OCI-LY1 (cell line): Measurements from ENCODE around the gene ALG2.

ENCODE experiments used
- H2AFZ ChIP-seq: fragments of 200-600 bp; sonication (generic), shearing (Covaris generic); 2 replicates; pipeline ENCODE4 v1.6.0; 2014; ENCODE audit warnings: antibody characterized with exemption, mild to moderate bottlenecking, low read length
- H3F3A ChIP-seq: fragments of 200-600 bp; sonication (generic), shearing (Covaris generic); 2 replicates; pipeline ENCODE4 v1.6.0; 2014; ENCODE audit warnings: mild to moderate bottlenecking, antibody characterized with exemption, low read length, moderate library complexity; ENCODE audit not compliant: insufficient read depth
- H3K27ac ChIP-seq: fragments of 200-600 bp; sonication (generic); 2 replicates; pipeline ENCODE4 v1.5.1; 2014; ENCODE audit warnings: low read length, mixed run types, mild to moderate bottlenecking, low read depth; ENCODE audit not compliant: poor library complexity, severe bottlenecking
- H3K27me3 ChIP-seq: fragments of 200-600 bp; sonication (generic); 2 replicates; pipeline ENCODE4 v1.6.0; 2014; ENCODE audit warnings: antibody characterized with exemption, mild to moderate bottlenecking, low read length, moderate library complexity; ENCODE audit not compliant: insufficient read depth
- H3K36me3 ChIP-seq: fragments of 200-600 bp; sonication (generic); 2 replicates; pipeline ENCODE4 v1.6.1; 2014; ENCODE audit warnings: mild to moderate bottlenecking, antibody characterized with exemption, low read length, moderate library complexity, mixed read lengths; ENCODE audit not compliant: insufficient read depth
- H3K4me1 ChIP-seq: fragments of 200-600 bp; sonication (generic); 2 replicates; pipeline ENCODE4 v1.5.1; 2014; ENCODE audit warnings: mild to moderate bottlenecking, low read length, moderate library complexity; ENCODE audit not compliant: insufficient read depth, severe bottlenecking
- H3K4me2 ChIP-seq: fragments of 200-600 bp; sonication (generic), shearing (Covaris generic); 2 replicates; pipeline ENCODE4 v1.6.1; 2014; ENCODE audit warnings: low read length
- H3K4me3 ChIP-seq: fragments of 200-600 bp; sonication (generic); 2 replicates; pipeline ENCODE4 v1.5.1; 2014; ENCODE audit warnings: low read length, low read depth, mild to moderate bottlenecking, mixed read lengths; ENCODE audit not compliant: poor library complexity, severe bottlenecking
- H3K79me2 ChIP-seq: fragments of 200-600 bp; shearing (Covaris generic); 2 replicates; pipeline ENCODE4 v1.6.1; 2016; ENCODE audit warnings: mixed run types, low read length, mixed read lengths; ENCODE audit not compliant: insufficient read depth
- H3K9ac ChIP-seq: fragments of 200-600 bp; sonication (generic), shearing (Covaris generic); 2 replicates; pipeline ENCODE4 v1.6.1; 2014; ENCODE audit warnings: mild to moderate bottlenecking, low read length, mixed read lengths
- H3K9me2 ChIP-seq: fragments of 200-600 bp; sonication (generic), shearing (Covaris generic); 2 replicates; pipeline ENCODE4 v1.6.1; 2014; ENCODE audit warnings: low read depth, mild to moderate bottlenecking, low read length, mixed read lengths
- H3K9me3 ChIP-seq: fragments of 200-600 bp; shearing (Covaris generic); 2 replicates; pipeline ENCODE4 v1.6.1; 2014; ENCODE audit warnings: low read length, mixed read lengths
- H4K20me1 ChIP-seq: fragments of 200-600 bp; sonication (generic), shearing (Covaris generic); 2 replicates; pipeline ENCODE4 v1.6.0; 2016; ENCODE audit warnings: mild to moderate bottlenecking, low read length; ENCODE audit not compliant: insufficient read depth
- EZH2 ChIP-seq: fragments of 200-600 bp; sonication (generic), shearing (Covaris generic); IDR thresholded peaks from 2 replicates; pipeline ENCODE4 v1.8.0; 2017; ENCODE audit warnings: borderline replicate concordance, mixed run types, mild to moderate bottlenecking, antibody characterized with exemption, low read length, moderate library complexity, mixed read lengths
- TF ChIP-seq, protein P1 (sequence below): fragments of 200-600 bp; sonication (generic), shearing (Covaris generic); IDR thresholded peaks from 2 replicates; pipeline ENCODE4 v1.5.1; 2017; ENCODE audit warnings: mild to moderate bottlenecking, antibody characterized with exemption, low read length, moderate library complexity, mixed read lengths

Gene ALG2

DNA sequence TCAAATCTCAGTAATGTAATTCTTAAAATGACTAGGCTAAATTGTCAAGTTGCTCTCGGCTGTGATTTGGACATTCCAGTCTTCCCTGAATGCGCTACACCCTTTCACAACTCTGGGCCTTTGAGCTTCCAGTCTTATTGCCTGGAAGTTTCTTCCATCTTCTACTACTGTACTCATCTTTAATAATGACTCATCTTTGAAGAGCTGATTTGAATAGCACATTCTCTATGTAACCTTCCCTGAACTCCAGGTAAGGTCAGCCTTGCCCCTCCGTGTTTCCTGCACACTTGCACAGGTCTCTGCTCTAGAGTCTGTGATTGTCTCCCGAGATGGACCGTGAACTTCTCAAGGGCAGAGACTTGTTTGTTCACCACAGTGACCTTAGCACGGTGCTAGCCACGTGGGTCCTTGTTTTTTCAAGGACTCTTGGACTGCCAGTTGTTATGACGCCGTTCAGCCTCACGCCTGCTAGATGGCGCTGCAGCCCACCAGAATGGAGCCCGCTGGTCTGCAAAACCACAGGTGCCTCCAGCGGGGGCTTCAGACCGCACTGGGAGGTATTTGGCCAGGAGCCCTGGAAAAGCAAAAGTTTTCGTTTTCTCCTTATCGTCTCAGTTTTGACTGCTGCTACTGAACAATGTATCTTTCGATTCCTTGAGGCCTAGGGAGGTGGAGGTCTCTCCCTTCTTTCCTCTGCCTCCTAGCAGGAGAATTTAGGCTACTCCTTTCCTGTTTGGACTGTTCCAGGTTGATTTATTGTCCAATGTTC lies 44.7 kb upstream of the ALG2 start:
- peak overlapping the region; percentile 22 for H3K4me3 ChIP-seq
- H3K36me3 ChIP-seq, result no peaks in the 10 kb centered on the region
- peaks cover 42% of the 10 kb centered on the region for H3K4me1 ChIP-seq
- peak overlapping the region; percentile 66 for H3K27ac ChIP-seq
- no peaks in the 10 kb centered on the region for H4K20me1 ChIP-seq
- TF ChIP-seq, protein P1, sequence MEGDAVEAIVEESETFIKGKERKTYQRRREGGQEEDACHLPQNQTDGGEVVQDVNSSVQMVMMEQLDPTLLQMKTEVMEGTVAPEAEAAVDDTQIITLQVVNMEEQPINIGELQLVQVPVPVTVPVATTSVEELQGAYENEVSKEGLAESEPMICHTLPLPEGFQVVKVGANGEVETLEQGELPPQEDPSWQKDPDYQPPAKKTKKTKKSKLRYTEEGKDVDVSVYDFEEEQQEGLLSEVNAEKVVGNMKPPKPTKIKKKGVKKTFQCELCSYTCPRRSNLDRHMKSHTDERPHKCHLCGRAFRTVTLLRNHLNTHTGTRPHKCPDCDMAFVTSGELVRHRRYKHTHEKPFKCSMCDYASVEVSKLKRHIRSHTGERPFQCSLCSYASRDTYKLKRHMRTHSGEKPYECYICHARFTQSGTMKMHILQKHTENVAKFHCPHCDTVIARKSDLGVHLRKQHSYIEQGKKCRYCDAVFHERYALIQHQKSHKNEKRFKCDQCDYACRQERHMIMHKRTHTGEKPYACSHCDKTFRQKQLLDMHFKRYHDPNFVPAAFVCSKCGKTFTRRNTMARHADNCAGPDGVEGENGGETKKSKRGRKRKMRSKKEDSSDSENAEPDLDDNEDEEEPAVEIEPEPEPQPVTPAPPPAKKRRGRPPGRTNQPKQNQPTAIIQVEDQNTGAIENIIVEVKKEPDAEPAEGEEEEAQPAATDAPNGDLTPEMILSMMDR, result peak; percentile 98
- TF ChIP-seq EZH2, result no peak
- H3F3A ChIP-seq, result no peaks in the 10 kb centered on the region
- no peaks in the 10 kb centered on the region for H3K9me3 ChIP-seq
- H3K9me2 ChIP-seq, result no peaks in the 10 kb centered on the region
- peak overlapping the region; percentile 46; the same call in 1 of the 2 replicates for H3K4me2 ChIP-seq
- no peaks in the 10 kb centered on the region for H3K27me3 ChIP-seq
- H3K9ac ChIP-seq, result peak overlapping the region; percentile 9; the same call in 1 of the 2 replicates
- H3K79me2 ChIP-seq, result no peaks in the 10 kb centered on the region
- H2AFZ ChIP-seq, result no peak overlapping the region

DNA sequence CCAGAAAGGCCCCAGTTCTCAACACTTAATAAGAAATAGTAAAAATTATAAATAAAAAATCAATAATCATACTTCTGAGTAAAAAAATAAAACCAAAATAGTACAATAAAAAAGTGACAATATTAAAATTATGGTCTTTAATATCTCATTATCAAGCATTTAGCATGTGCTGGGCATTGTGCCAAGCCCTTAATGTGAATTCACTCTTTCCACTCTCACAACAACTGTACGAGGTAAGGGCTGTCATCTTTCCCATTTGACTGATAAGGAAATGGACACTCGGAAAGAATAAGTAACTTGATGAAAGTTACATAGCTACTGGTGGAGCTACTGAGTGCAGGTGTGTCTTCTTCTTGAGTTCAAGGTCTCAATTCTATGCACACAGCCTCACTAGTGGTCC lies 43.9 kb upstream of the ALG2 start:
- H3K36me3 ChIP-seq, result no peaks in the 10 kb centered on the region
- no peak overlapping the region for H2AFZ ChIP-seq
- no peak overlapping the region; the same call in 1 of the 2 replicates for H3K9ac ChIP-seq
- no peaks in the 10 kb centered on the region for H3K9me2 ChIP-seq
- peaks cover 48% of the 10 kb centered on the region for H3K4me1 ChIP-seq
- no peaks in the 10 kb centered on the region for H3K9me3 ChIP-seq
- H3K27ac ChIP-seq, result peak overlapping the region; percentile 66
- no peaks in the 10 kb centered on the region for H3K27me3 ChIP-seq
- H3K4me3 ChIP-seq, result no peak overlapping the region
- H3K79me2 ChIP-seq, result no peaks in the 10 kb centered on the region
- H4K20me1 ChIP-seq, result no peaks in the 10 kb centered on the region
- no peaks in the 10 kb centered on the region for H3F3A ChIP-seq
- H3K4me2 ChIP-seq, result peak overlapping the region; percentile 46; the same call in 1 of the 2 replicates
- no peak for TF ChIP-seq EZH2
- TF ChIP-seq, protein P1, result no peak

DNA sequence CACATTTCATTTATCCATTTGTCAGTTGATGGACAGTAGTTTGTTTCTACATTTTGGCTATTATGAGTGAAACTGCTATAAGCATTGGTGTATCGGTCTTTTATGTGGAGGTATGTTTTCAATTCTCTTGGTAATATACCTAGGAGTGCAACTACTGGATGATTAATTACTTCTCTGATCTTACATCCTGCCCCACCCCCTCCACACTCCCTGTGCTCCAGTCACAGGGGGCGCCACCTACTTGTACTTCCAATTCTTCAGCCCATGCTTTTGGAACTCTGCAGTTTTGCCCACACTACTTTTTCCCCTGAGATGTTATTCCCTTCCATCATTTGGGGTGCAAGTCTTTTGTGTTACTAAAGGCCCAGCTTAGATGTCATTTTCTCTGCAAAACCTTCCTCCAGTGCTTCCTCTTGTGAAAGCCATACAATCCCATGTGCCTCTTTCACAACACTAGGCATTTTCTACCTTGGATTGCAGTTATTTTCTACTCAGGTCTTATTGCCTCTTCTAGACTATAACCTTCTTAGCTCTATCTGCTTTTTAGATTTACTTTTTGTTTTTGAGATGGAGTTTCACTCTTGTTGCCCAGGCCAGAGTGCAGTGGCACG lies 42.4 kb upstream of the ALG2 start:
- H2AFZ ChIP-seq, result no peak overlapping the region
- no peaks in the 10 kb centered on the region for H3K9me3 ChIP-seq
- peak overlapping the region; percentile 66 for H3K27ac ChIP-seq
- no peaks in the 10 kb centered on the region for H3K79me2 ChIP-seq
- no peaks in the 10 kb centered on the region for H3K36me3 ChIP-seq
- H3K4me2 ChIP-seq, result no peak overlapping the region
- TF ChIP-seq, protein P1, result peak; percentile 49; the same call in 1 of the 2 replicates
- no peak for TF ChIP-seq EZH2
- H3K9ac ChIP-seq, result no peak overlapping the region
- no peaks in the 10 kb centered on the region for H3K27me3 ChIP-seq
- peaks cover 63% of the 10 kb centered on the region for H3K4me1 ChIP-seq
- no peak overlapping the region for H3K4me3 ChIP-seq
- H3K9me2 ChIP-seq, result no peaks in the 10 kb centered on the region
- H4K20me1 ChIP-seq, result no peaks in the 10 kb centered on the region
- no peaks in the 10 kb centered on the region for H3F3A ChIP-seq
